K562 (cell line): Measurements from ENCODE around the gene PTPRB. TPM values are rescaled to one million over a fixed set of nuclear protein-coding genes. Genes with fewer than 3 reads are reported as not detected.
A peak's percentile ranks its signal among the peaks of the same experiment; 100 is the strongest.

Experiments used
- CEBPB ChIP-seq: fragments of 450-650 bp; IDR thresholded peaks from 2 replicates; pipeline ENCODE4 v1.6.1; 2016; ENCODE audit warnings: missing genetic modification characterization, missing compliant biosample characterization
- E2F1 ChIP-seq: sonication (generic); formaldehyde crosslinking; IDR thresholded peaks from 2 replicates; pipeline ENCODE4 v1.8.1; 2023; ENCODE audit warnings: mild to moderate bottlenecking, missing genetic modification reagents, moderate library complexity
- FOXJ2 ChIP-seq: fragments of 200-800 bp; sonication (Bioruptor generic); IDR thresholded peaks from 2 replicates; pipeline ENCODE4 v1.6.1; 2016; ENCODE audit warnings: missing genetic modification characterization, missing compliant biosample characterization
- HMGN3 ChIP-seq: IDR thresholded peaks from 2 replicates; pipeline ENCODE4 v1.6.1; 2011; ENCODE audit warnings: borderline replicate concordance, low read depth, mild to moderate bottlenecking, mixed read lengths, low read length; ENCODE audit not compliant: insufficient read length; ENCODE audit errors: extremely low read depth
- RBM15 ChIP-seq: fragments of 200-400 bp; formaldehyde crosslinking; IDR thresholded peaks from 2 replicates; pipeline ENCODE4 v1.6.1; 2018; ENCODE audit warnings: mild to moderate bottlenecking, low read length, moderate library complexity; ENCODE audit not compliant: insufficient read depth
- SIX5 ChIP-seq, 2 experiments: IDR thresholded peaks; 2 replicates each; pipeline ENCODE4 v1.6.1; 2011; ENCODE audit warnings: low read length in 2 of 2, borderline replicate concordance in 1 of 2, low read depth in 1 of 2, mild to moderate bottlenecking in 1 of 2, moderate library complexity in 1 of 2; ENCODE audit not compliant: insufficient read depth in 1 of 2
- SMAD3 ChIP-seq: fragments of 450-650 bp; formaldehyde crosslinking; conservative IDR thresholded peaks from 2 replicates; pipeline ENCODE4 v1.4.0; 2020; ENCODE audit warnings: mild to moderate bottlenecking
- TCF7L2 ChIP-seq: fragments of 150-350 bp; IDR thresholded peaks from 2 replicates; pipeline ENCODE4 v1.6.1; 2016; ENCODE audit warnings: low read depth, mild to moderate bottlenecking, low read length, moderate library complexity
- polyA plus RNA-seq, 8 experiments: library from polyadenylated mRNA; depleted of rRNA in 4 of 8; stranded (reverse) in 5 of 8; unstranded in 3 of 8; fragments of >200 nt; fragmentation: Nextera tagmentation in 2 of 8; fragmentation: Illumina TruSeq in 1 of 8; extraction: Ambion mirVana in 2 of 8; extraction: Trizol in 1 of 8; gene quantifications; 2 replicates each; pipeline versions ENCODE4 v1.2.1 to v1.2.3, GENCODE V29; 2011 to 2014; ENCODE audit warnings: inconsistent platforms in 1 of 8, missing spikeins in 1 of 8
- total RNA-seq, 7 experiments: library from RNA; depleted of rRNA in 6 of 7; stranded (reverse); fragments of >200 nt in 6 of 7; fragmentation: Illumina TruSeq in 2 of 7; extraction: Trizol in 2 of 7; gene quantifications; 2 replicates each; pipeline versions ENCODE4 v1.2.1 to v1.2.3, GENCODE V29; 2011 to 2021; ENCODE audit warnings: low replicate concordance in 1 of 7
- TF ChIP-seq, protein P1 (sequence below): fragments of 450-650 bp; formaldehyde crosslinking; IDR thresholded peaks from 2 replicates; pipeline ENCODE4 v1.4.0; 2022; ENCODE audit warnings: mild to moderate bottlenecking, moderate library complexity

The PTPRB gene
- total and polyA plus RNA-seq, 9 of the 15 experiments (the other 6 are each of a cell fraction or from before 2014, with no cell fraction given) = 0.46 to 5.9 (median 3.1) TPM

GRCh38 chr12:70666364-70666763 lies 29.1 kb upstream of the PTPRB start (continued):
- TF ChIP-seq SIX5 (IDR thresholded peaks at IDR 0.05; ENCODE audit: borderline replicate concordance in 1 of 2, insufficient read depth in 1 of 2, low read depth in 1 of 2, low read length in 2 of 2) (no peak), SMAD3 (CRISPR knock-in tag) (no peak), FOXJ2 (tag) (no peak), E2F1 (no peak), RBM15 (no peak), TCF7L2 (no peak), CEBPB (peak; percentile 79), HMGN3 (no peak)
- TF ChIP-seq, protein P1, sequence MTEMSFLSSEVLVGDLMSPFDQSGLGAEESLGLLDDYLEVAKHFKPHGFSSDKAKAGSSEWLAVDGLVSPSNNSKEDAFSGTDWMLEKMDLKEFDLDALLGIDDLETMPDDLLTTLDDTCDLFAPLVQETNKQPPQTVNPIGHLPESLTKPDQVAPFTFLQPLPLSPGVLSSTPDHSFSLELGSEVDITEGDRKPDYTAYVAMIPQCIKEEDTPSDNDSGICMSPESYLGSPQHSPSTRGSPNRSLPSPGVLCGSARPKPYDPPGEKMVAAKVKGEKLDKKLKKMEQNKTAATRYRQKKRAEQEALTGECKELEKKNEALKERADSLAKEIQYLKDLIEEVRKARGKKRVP (CRISPR knock-in tag) = no peak
